ENCODE measurements around the gene CCBE1. TPM values are rescaled to one million over a fixed set of nuclear protein-coding genes. Genes with fewer than 3 reads are reported as not detected.

Gene CCBE1
- total RNA-seq, 1 donor from 2014 or later = 14.0 TPM

GRCh38 chr18:59705145-59705544, 7.9 kb upstream of the CCBE1 start:
- H3K36me3 ChIP-seq = no peaks in the 10 kb centered on the region
- ATAC-seq (no peak), DNase-seq (no peak)
- H3K9me3 ChIP-seq = no peaks in the 10 kb centered on the region
- no peak for TF ChIP-seq CTCF (IDR thresholded peaks at IDR 0.05)
- H3K4me3 ChIP-seq = no peak overlapping the region
- intact Hi-C loops (cut with DNase I) = no loop called here
- no peaks in the 10 kb centered on the region for H3K27me3 ChIP-seq (ENCODE audit: low read depth)
- no peaks in the 10 kb centered on the region for H3K4me1 ChIP-seq
- no peak overlapping the region for H3K27ac ChIP-seq

GRCh38 chr18:59704146-59704545, 6.9 kb upstream of the CCBE1 start:
- Histone ChIP-seq H3K4me3 (no peak overlapping the region), H3K27ac (no peak overlapping the region), H3K36me3 (no peaks in the 10 kb centered on the region), H3K9me3 (no peaks in the 10 kb centered on the region), H3K4me1 (no peaks in the 10 kb centered on the region), H3K27me3 (ENCODE audit: low read depth) (no peaks in the 10 kb centered on the region)
- intact Hi-C loops (cut with DNase I) = no loop called here
- ATAC-seq (no peak), DNase-seq (no peak)
- no peak for TF ChIP-seq CTCF (IDR thresholded peaks at IDR 0.05)

GRCh38 chr18:59701272-59701671, 4.0 kb upstream of the CCBE1 start:
- no peak for ATAC-seq
- no peak for TF ChIP-seq CTCF (IDR thresholded peaks at IDR 0.05)
- H3K27ac ChIP-seq = no peak overlapping the region
- intact Hi-C loops (cut with DNase I) = no loop called here
- peaks cover 6% of the 10 kb centered on the region for H3K4me1 ChIP-seq
- no peaks in the 10 kb centered on the region for H3K36me3 ChIP-seq
- DNase-seq = no peak
- no peaks in the 10 kb centered on the region for H3K9me3 ChIP-seq
- H3K4me3 ChIP-seq = no peak overlapping the region
- peaks cover 26% of the 10 kb centered on the region for H3K27me3 ChIP-seq (ENCODE audit: low read depth)

DNA sequence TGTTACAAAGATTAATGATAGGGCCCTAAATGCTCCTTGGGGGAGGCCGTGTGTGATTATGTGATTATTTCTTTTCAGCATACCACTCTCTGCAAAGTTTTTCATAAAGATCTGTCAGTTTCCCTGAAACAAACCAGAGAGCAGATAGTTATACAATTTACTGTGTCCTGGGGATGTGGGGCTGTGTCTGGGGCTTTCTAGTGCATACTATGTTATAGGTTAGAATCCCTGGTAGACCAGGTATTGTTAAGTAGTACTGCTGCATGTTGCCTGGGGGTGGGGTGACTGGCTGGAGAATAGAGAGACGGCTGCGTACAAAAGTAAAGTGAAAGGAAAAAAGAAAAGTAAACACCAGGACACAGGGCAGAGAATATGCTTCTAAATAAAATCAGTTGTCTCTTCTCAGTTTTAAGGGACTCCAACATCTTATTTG, 3.3 kb upstream of the CCBE1 start:
- no peaks in the 10 kb centered on the region for H3K36me3 ChIP-seq
- no peak overlapping the region for H3K4me3 ChIP-seq
- peaks cover 33% of the 10 kb centered on the region for H3K27me3 ChIP-seq (ENCODE audit: low read depth)
- peaks cover 6% of the 10 kb centered on the region for H3K4me1 ChIP-seq
- no peak overlapping the region for H3K27ac ChIP-seq
- H3K9me3 ChIP-seq = no peaks in the 10 kb centered on the region
- no peak for ATAC-seq
- no peak for DNase-seq
- intact Hi-C loops (cut with DNase I) = no loop called here
- no peak for TF ChIP-seq CTCF (IDR thresholded peaks at IDR 0.05)

GRCh38 chr18:59699750-59700534, 2.7 kb upstream of the CCBE1 start:
- no peak for TF ChIP-seq CTCF (IDR thresholded peaks at IDR 0.05)
- DNase-seq (no peak), ATAC-seq (no peak)
- intact Hi-C loops (cut with DNase I) = no loop called here
- H3K9me3 ChIP-seq = no peaks in the 10 kb centered on the region
- H3K27me3 ChIP-seq (ENCODE audit: low read depth) = peaks cover 39% of the 10 kb centered on the region
- H3K4me1 ChIP-seq = peaks cover 6% of the 10 kb centered on the region
- H3K27ac ChIP-seq = no peak overlapping the region
- H3K4me3 ChIP-seq = no peak overlapping the region
- no peaks in the 10 kb centered on the region for H3K36me3 ChIP-seq

Data from lower lobe of right lung (tissue), 2 donors.